RWPE1 (cell line): ENCODE measurements around the gene ADAMTS16.

Experiments
- CTCF ChIA-PET: fragments of 350-600 bp; sonication (Branson Sonifier 250); formaldehyde crosslinking; extraction: SDS; loops from one replicate; lab custom pipeline; 2021; lab: Yijun Ruan, JAX
- POLR2A ChIA-PET: fragments of 400-600 bp; formaldehyde crosslinking; extraction: SDS; loops from one replicate; lab custom pipeline; 2020; ENCODE audit warnings: antibody characterized with exemption; ENCODE audit not compliant: low non-redundant PET; lab: Yijun Ruan, JAX
- DNase-seq: peaks from one replicate; pipeline ENCODE4 v3.0.0; 2012; ENCODE audit warnings: low spot score
- H3K27ac ChIP-seq: fragments of 450-650 bp; 2 replicates; pipeline ENCODE4 v1.5.1; 2017
- CTCF ChIP-seq: fragments of 450-650 bp; conservative IDR thresholded peaks from 2 replicates; pipeline ENCODE4 v1.5.1; 2017; ENCODE audit warnings: low read depth, mild to moderate bottlenecking

ADAMTS16 gene

DNA sequence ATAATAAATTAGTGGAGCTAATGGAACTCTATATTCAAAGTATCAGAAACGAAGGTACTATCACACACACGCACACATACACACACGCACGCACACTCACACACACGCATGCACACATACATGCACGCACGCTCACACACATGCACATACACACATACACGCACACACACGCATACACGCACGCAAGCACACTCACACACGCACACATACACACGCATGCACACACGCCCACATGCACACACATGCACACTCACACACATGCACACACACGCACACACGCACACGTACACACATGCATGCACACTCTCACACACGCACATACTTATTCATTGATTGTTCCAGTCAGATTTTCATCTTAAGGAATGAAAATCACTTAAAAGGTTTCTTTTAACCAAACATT is 212.5 kb downstream of the ADAMTS16 start:
- DNase-seq, result no peak
- no peak overlapping the region for H3K27ac ChIP-seq
- CTCF ChIA-PET, result interaction anchor here (0.7 kb wide), 1 partner anchor 82 kb away, joined by 4 read pairs; no protein-coding TSS in a partner anchor
- POLR2A ChIA-PET, result no interaction called here
- no peak for TF ChIP-seq CTCF

DNA sequence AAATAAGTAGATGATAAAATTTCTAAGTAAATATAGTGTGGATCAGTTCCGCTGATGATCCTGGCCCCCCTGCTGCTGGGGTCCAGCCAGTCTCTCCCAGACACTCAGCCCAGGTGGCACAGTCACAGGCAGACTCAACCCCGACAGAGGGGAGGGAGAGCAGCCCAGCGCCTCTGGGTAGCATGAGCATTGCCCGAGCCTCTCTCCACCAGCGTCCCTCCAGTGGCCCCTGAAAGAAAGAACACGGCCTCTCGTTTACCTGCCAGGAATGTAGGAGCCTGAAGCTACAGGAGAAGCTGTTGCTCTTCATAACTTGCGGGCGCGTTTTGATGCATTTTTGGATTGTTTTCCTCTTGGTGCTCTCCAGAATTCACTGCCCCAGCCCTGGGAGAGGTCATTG is 213.6 kb downstream of the ADAMTS16 start:
- no peak for DNase-seq
- ChIA-PET CTCF (interaction anchor here (0.6 kb wide), 1 partner anchor 148 kb away, joined by 4 read pairs; no protein-coding TSS in a partner anchor), POLR2A (no interaction called here)
- TF ChIP-seq CTCF, result no peak
- H3K27ac ChIP-seq, result no peak overlapping the region

DNA sequence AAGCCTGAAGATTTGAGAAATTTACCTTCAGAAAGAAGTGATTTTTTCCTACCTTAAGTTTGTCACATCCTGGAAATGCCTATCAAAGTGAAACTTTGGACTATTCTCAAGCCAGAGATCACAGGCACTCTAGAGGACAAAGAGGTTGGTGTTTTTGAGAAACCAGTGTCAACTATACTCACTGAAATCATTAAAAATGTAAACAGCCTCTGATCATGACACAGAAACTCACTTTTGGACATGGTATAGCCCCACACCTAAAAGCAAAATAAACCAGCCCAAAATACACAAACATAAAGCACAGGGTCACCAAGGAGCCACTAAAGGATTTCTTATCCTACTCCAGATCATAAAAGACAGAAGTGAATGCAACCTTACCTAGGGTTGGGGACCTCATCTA is 216.6 kb downstream of the ADAMTS16 start:
- POLR2A ChIA-PET, result no interaction called here
- H3K27ac ChIP-seq, result no peak overlapping the region
- DNase-seq, result no peak
- CTCF ChIA-PET, result no interaction called here
- no peak for TF ChIP-seq CTCF

DNA sequence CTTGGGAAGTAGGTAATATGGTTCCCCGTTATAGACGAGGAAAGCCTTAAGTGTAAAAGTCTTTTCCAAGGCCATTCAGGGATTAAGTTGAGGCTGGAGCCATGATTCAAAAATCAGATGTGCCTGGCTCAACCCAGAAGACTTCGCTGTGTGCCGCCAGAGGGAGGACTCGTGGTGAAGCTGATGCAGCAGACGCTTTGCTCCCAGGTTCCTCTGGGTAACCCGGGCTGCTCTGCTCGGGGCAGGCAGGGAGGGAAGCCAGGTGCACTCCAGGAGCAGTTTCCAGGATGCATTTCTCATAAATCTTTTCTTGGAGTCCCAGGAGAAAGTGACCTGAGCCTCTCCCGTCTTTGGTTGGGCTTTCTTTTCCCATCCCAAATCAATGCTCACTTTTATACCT is 219.5 kb downstream of the ADAMTS16 start:
- ChIA-PET CTCF (interaction anchor here (0.7 kb wide), 1 partner anchor 413 kb away, joined by 4 read pairs; no protein-coding TSS in a partner anchor), POLR2A (no interaction called here)
- no peak for DNase-seq
- TF ChIP-seq CTCF, result no peak
- H3K27ac ChIP-seq, result no peak overlapping the region

DNA sequence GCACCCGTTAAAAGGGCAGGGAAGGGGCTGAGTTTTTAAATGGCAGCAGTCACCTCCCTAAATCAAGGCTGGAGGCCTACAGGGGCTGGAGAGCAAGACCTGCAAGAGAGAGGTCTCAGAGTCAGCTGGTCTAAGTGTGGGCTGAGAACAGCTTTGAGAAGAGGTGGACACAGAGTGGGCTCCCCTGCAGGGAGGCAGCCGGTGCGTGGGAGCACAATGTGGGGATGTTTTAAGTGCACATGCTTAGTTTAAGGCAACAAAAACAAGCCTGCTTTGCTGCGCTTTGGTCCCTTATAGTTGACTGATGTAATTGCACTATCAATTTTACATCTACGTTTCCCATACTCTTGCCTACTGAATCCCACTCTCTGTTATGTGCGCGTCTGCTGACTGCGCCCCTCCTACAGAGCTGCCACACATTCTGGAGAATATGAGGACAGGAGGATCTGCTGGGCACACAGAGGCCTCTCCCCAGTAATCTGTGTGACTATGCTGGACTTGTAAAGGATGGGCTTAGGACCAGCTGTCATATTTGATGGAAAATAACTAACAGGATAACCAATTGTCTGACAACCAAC is 220.3 kb downstream of the ADAMTS16 start:
- no peak for TF ChIP-seq CTCF
- H3K27ac ChIP-seq, result no peak overlapping the region
- ChIA-PET CTCF (interaction anchor here (0.7 kb wide), 1 partner anchor 414 kb away, joined by 4 read pairs; no protein-coding TSS in a partner anchor), POLR2A (no interaction called here)
- no peak for DNase-seq

- H3K27ac ChIP-seq, result no peak overlapping the region
- CTCF ChIA-PET, result interaction anchor here (0.7 to 0.8 kb wide), 2 partner anchors 21 to 642 kb away, joined by 3 to 5 read pairs; no protein-coding TSS in a partner anchor
- no peak for TF ChIP-seq CTCF
Observed at GRCh38 chr5:5360941-5361520, 220.9 kb downstream of the ADAMTS16 start.

More at GRCh38 chr5:5360941-5361520, 220.9 kb downstream of the ADAMTS16 start:
- POLR2A ChIA-PET, result no interaction called here
- DNase-seq, result no peak
